H9 (cell line): Measurements from ENCODE around the gene LDB2. TPM values are rescaled to one million over a fixed set of nuclear protein-coding genes. Genes with fewer than 3 reads are reported as not detected.

Source experiments
- DNase-seq: peaks from one replicate; pipeline ENCODE4 v3.0.0-alpha.2; 2017
- H2AFZ ChIP-seq: one replicate; pipeline ENCODE4 v1.6.1; 2013; ENCODE audit warnings: mild to moderate bottlenecking, low read length, control low read depth, moderate library complexity
- H2AK5ac ChIP-seq: 2 replicates; pipeline ENCODE4 v1.6.1; 2013; ENCODE audit warnings: low read length, control low read depth, mixed read lengths; ENCODE audit not compliant: insufficient read length
- H2BK120ac ChIP-seq: one replicate; pipeline ENCODE4 v1.6.1; 2013; ENCODE audit warnings: low read depth, mild to moderate bottlenecking, low read length, control low read depth, inconsistent platforms; ENCODE audit not compliant: poor library complexity, severe bottlenecking
- H2BK12ac ChIP-seq: 2 replicates; pipeline ENCODE4 v1.6.1; 2013; ENCODE audit warnings: low read length, control low read depth, mixed read lengths, low read depth; ENCODE audit not compliant: insufficient read length
- H2BK15ac ChIP-seq: 2 replicates; pipeline ENCODE4 v1.6.1; 2013; ENCODE audit warnings: low read depth, low read length, control low read depth
- H2BK20ac ChIP-seq: one replicate; pipeline ENCODE4 v1.6.1; 2013; ENCODE audit warnings: low read depth, mild to moderate bottlenecking, low read length, control low read depth, inconsistent platforms; ENCODE audit not compliant: poor library complexity, severe bottlenecking
- H2BK5ac ChIP-seq: 2 replicates; pipeline ENCODE4 v1.6.1; 2013; ENCODE audit warnings: low read length, control low read depth, mixed read lengths; ENCODE audit not compliant: insufficient read length
- H3K14ac ChIP-seq: 2 replicates; pipeline ENCODE4 v1.6.1; 2013; ENCODE audit warnings: low read length, control low read depth; ENCODE audit not compliant: insufficient read depth
- H3K18ac ChIP-seq: 2 replicates; pipeline ENCODE4 v1.6.1; 2013; ENCODE audit warnings: low read depth, mild to moderate bottlenecking, mixed read lengths, low read length, control low read depth; ENCODE audit not compliant: insufficient read length
- H3K23ac ChIP-seq: 2 replicates; pipeline ENCODE4 v1.6.1; 2013; ENCODE audit warnings: low read length, control low read depth, mixed read lengths, low read depth; ENCODE audit not compliant: insufficient read length
- H3K23me2 ChIP-seq: 2 replicates; pipeline ENCODE4 v1.6.1; 2013; ENCODE audit warnings: low read depth, mild to moderate bottlenecking, mixed read lengths, low read length, control low read depth; ENCODE audit not compliant: insufficient read length, poor library complexity, severe bottlenecking
- H3K27ac ChIP-seq: 2 replicates; pipeline ENCODE4 v1.5.1; 2013; ENCODE audit warnings: low read length, control low read depth, mixed read lengths, low read depth; ENCODE audit not compliant: insufficient read length
- H3K27me3 ChIP-seq: 2 replicates; pipeline ENCODE4 v1.6.1; 2013; ENCODE audit warnings: low read length, control low read depth, inconsistent platforms; ENCODE audit not compliant: insufficient read depth
- H3K4ac ChIP-seq: 2 replicates; pipeline ENCODE4 v1.6.1; 2013; ENCODE audit warnings: low read depth, mild to moderate bottlenecking, control low read depth, inconsistent platforms, low read length, moderate library complexity
- H3K4me1 ChIP-seq: 2 replicates; pipeline ENCODE4 v1.6.1; 2013; ENCODE audit warnings: low read length, control low read depth, inconsistent platforms; ENCODE audit not compliant: insufficient read depth
- H3K4me2 ChIP-seq: 2 replicates; pipeline ENCODE4 v1.6.1; 2013; ENCODE audit warnings: low read length, control low read depth, mixed read lengths; ENCODE audit not compliant: insufficient read length, insufficient read depth
- H3K56ac ChIP-seq: 2 replicates; pipeline ENCODE4 v1.6.1; 2013; ENCODE audit warnings: low read depth, mild to moderate bottlenecking, mixed read lengths, low read length, control low read depth; ENCODE audit not compliant: insufficient read length
- H3K79me1 ChIP-seq: 2 replicates; pipeline ENCODE4 v1.6.1; 2013; ENCODE audit warnings: low read depth, mild to moderate bottlenecking, moderate library complexity, low read length, control low read depth, inconsistent platforms; ENCODE audit not compliant: insufficient read depth, poor library complexity, severe bottlenecking
- H3K79me2 ChIP-seq: 2 replicates; pipeline ENCODE4 v1.6.1; 2013; ENCODE audit warnings: low read length, control low read depth, inconsistent platforms; ENCODE audit not compliant: insufficient read depth
- H3K9ac ChIP-seq: 2 replicates; pipeline ENCODE4 v1.6.1; 2013; ENCODE audit warnings: low read length, control low read depth, mixed read lengths; ENCODE audit not compliant: insufficient read length; ENCODE audit errors: extremely low read depth
- H3K9me3 ChIP-seq: one replicate; pipeline ENCODE4 v1.6.1; 2013; ENCODE audit warnings: low read depth, low read length, inconsistent platforms; ENCODE audit not compliant: control insufficient read depth
- H3T11ph ChIP-seq: one replicate; pipeline ENCODE4 v1.6.1; 2013; ENCODE audit warnings: mild to moderate bottlenecking, low read length, control low read depth, inconsistent platforms
- H4K20me1 ChIP-seq: one replicate; pipeline ENCODE4 v1.6.1; 2013; ENCODE audit not compliant: control insufficient read depth, insufficient read length, insufficient read depth
- H4K5ac ChIP-seq: 2 replicates; pipeline ENCODE4 v1.6.1; 2013; ENCODE audit warnings: low read depth, mild to moderate bottlenecking, mixed read lengths, low read length, control low read depth; ENCODE audit not compliant: insufficient read length
- H4K8ac ChIP-seq: replicated peaks from 2 replicates; pipeline ENCODE4 v1.6.1; 2013; ENCODE audit warnings: low read length, control low read depth, mixed read lengths, low read depth; ENCODE audit not compliant: insufficient read length
- H4K91ac ChIP-seq: 2 replicates; pipeline ENCODE4 v1.6.1; 2013; ENCODE audit warnings: low read depth, mild to moderate bottlenecking, moderate library complexity, mixed read lengths, low read length, control low read depth; ENCODE audit not compliant: insufficient read length
- H3K27ac Mint-ChIP-seq, 3 experiments: 2 replicates in 2 of 3; 3 replicates in 1 of 3; pipeline ENCODE4 v1.8.0; 2020 to 2021; ENCODE audit warnings: mixed read lengths in 3 of 3, mild to moderate bottlenecking in 1 of 3, moderate library complexity in 1 of 3
- H3K27me3 Mint-ChIP-seq: 2 replicates; pipeline ENCODE4 v1.8.0; 2021; ENCODE audit warnings: low read depth, mild to moderate bottlenecking, moderate library complexity, mixed read lengths
- H3K36me3 Mint-ChIP-seq, 3 experiments: 2 replicates in 2 of 3; 3 replicates in 1 of 3; pipeline ENCODE4 v1.8.0; 2020 to 2021; ENCODE audit warnings: low read depth in 3 of 3, mixed read lengths in 3 of 3; ENCODE audit not compliant: insufficient read depth in 1 of 3
- H3K4me1 Mint-ChIP-seq, 2 experiments: 2 replicates each; pipeline ENCODE4 v1.8.0; 2020; ENCODE audit warnings: mixed read lengths in 2 of 2
- H3K4me3 Mint-ChIP-seq, 2 experiments: 2 replicates in 1 of 2; 3 replicates in 1 of 2; pipeline ENCODE4 v1.8.0; 2020 to 2021; ENCODE audit warnings: mild to moderate bottlenecking in 2 of 2, mixed read lengths in 2 of 2, moderate library complexity in 1 of 2
- H3K9me3 Mint-ChIP-seq, 2 experiments: 2 replicates in 1 of 2; 3 replicates in 1 of 2; pipeline ENCODE4 v1.8.0; 2020; ENCODE audit warnings: mild to moderate bottlenecking in 2 of 2, mixed read lengths in 2 of 2, moderate library complexity in 1 of 2
- total RNA-seq: library from RNA; stranded (reverse); gene quantifications from 2 replicates; pipeline ENCODE4 v1.2.1, GENCODE V29; 2021
- TF ChIP-seq, protein P1 (sequence below): fragments of 200-600 bp; sonication (generic); conservative IDR thresholded peaks from 3 replicates; pipeline ENCODE4 v1.8.0; 2021; ENCODE audit warnings: antibody characterized with exemption, mild to moderate bottlenecking

The LDB2 gene
- total RNA-seq, 1 experiment from 2014 or later: 22.5 TPM

DNA sequence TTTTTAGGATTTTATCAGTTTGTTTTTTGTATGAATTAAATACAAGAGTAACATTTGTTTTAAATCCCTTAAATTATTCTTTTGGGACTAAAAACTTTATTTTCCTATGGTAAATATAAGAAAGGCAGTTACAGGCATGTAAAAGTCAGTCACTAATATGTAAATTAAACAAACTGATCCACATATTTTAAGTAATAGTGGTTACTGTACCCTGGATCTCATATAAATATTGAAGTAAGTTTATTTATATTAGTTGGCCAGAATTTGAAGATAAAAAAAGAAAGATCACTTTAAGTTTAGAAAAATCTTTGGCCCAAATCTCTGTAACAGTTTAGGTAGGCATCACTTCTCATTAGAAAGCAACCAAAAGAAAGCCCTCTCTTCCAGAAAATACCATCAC lies 45.8 kb downstream of the LDB2 start:
- TF ChIP-seq, protein P1, sequence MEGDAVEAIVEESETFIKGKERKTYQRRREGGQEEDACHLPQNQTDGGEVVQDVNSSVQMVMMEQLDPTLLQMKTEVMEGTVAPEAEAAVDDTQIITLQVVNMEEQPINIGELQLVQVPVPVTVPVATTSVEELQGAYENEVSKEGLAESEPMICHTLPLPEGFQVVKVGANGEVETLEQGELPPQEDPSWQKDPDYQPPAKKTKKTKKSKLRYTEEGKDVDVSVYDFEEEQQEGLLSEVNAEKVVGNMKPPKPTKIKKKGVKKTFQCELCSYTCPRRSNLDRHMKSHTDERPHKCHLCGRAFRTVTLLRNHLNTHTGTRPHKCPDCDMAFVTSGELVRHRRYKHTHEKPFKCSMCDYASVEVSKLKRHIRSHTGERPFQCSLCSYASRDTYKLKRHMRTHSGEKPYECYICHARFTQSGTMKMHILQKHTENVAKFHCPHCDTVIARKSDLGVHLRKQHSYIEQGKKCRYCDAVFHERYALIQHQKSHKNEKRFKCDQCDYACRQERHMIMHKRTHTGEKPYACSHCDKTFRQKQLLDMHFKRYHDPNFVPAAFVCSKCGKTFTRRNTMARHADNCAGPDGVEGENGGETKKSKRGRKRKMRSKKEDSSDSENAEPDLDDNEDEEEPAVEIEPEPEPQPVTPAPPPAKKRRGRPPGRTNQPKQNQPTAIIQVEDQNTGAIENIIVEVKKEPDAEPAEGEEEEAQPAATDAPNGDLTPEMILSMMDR: no peak
- Histone ChIP-seq H3K79me1 (peaks cover 4% of the 10 kb centered on the region), H4K20me1 (no peaks in the 10 kb centered on the region), H3T11ph (no peak overlapping the region), H3K9me3 (no peaks in the 10 kb centered on the region), H2BK12ac (no peak overlapping the region), H2BK15ac (no peak overlapping the region), H2BK5ac (no peak overlapping the region), H4K5ac (no peak overlapping the region), H3K4me1 (peaks cover 12% of the 10 kb centered on the region), H2BK120ac (no peak overlapping the region), H3K18ac (no peak overlapping the region), H3K27ac (no peak overlapping the region), H2AFZ (no peak overlapping the region), H3K14ac (no peak overlapping the region), H2AK5ac (no peak overlapping the region), H4K8ac (no peak overlapping the region), H2BK20ac (no peak overlapping the region), H3K27me3 (no peaks in the 10 kb centered on the region), H4K91ac (no peak overlapping the region), H3K23ac (no peak overlapping the region), H3K79me2 (peaks cover 5% of the 10 kb centered on the region; the same call in 1 of the 2 replicates), H3K56ac (no peak overlapping the region), H3K9ac (no peak overlapping the region), H3K4ac (no peak overlapping the region), H3K4me2 (no peak overlapping the region), H3K23me2 (no peaks in the 10 kb centered on the region)
- no peaks in the 10 kb centered on the region for H3K27me3 Mint-ChIP-seq
- peaks cover 16 to 25% (median 17%) of the 10 kb centered on the region in 3 experiments for H3K36me3 Mint-ChIP-seq
- DNase-seq: no peak
- H3K27ac Mint-ChIP-seq: no peak overlapping the region
- H3K4me3 Mint-ChIP-seq: no peak overlapping the region
- H3K9me3 Mint-ChIP-seq: peaks cover 8% of the 10 kb centered on the region in 2 experiments
- peaks cover 28 to 51% of the 10 kb centered on the region in 2 experiments for H3K4me1 Mint-ChIP-seq
